ENCODE measurements around the gene PARD3B. TPM values are rescaled to one million over a fixed set of nuclear protein-coding genes. Genes with fewer than 3 reads are reported as not detected.

The PARD3B gene
- 13.6 and 14.7 TPM in 2 replicates for total RNA-seq

GRCh38 chr2:204544961-204545860, at the start of gene PARD3B:
PARD3B (plus strand) TSS chr2:204545475; CDS start chr2:204546000, 525 bp downstream.

